ENCODE results near the gene TWNK.
"Not testable (repeated sequence)": the region's sequence is repeated elsewhere in the genome, so short reads cannot be mapped to it uniquely, and the experiment has no call there.

The TWNK gene

GRCh38 chr10:100970914-100971811 is 16.2 kb upstream of the TWNK start:
- no peaks in the 10 kb centered on the region for H3K79me1 ChIP-seq (ENCODE audit: low read length)
- H4K12ac ChIP-seq (ENCODE audit: low read depth, low read length): no peak overlapping the region
- no peaks in the 10 kb centered on the region for H3K27me3 ChIP-seq (ENCODE audit: insufficient read depth, low read length)
- H4K91ac ChIP-seq (ENCODE audit: low read depth, low read length): no peak overlapping the region
- no peak overlapping the region for H2AK5ac ChIP-seq (ENCODE audit: low read length)
- no peak overlapping the region for H2BK5ac ChIP-seq (ENCODE audit: low read depth, low read length, poor library complexity)
- H3K4me1 ChIP-seq (ENCODE audit: control insufficient read depth in 1 of 2, insufficient read depth in 2 of 2, low read length in 2 of 2): peaks cover 8 to 10% of the 10 kb centered on the region in 2 experiments
- no peak overlapping the region for H3K14ac ChIP-seq (ENCODE audit: low read length)
- H3K18ac ChIP-seq (ENCODE audit: low read length): no peak overlapping the region
- H3K4me2 ChIP-seq (ENCODE audit: low read length): no peak overlapping the region
- H3K4me3 ChIP-seq (ENCODE audit: low read depth, low read length): no peak overlapping the region
- peaks cover 3% of the 10 kb centered on the region for H3K79me2 ChIP-seq (ENCODE audit: control insufficient read depth, insufficient read depth, low read length, poor library complexity)
- H3K4ac ChIP-seq (ENCODE audit: low read depth, low read length): no peak overlapping the region
- H4K8ac ChIP-seq (ENCODE audit: low read depth, low read length): no peak overlapping the region
- no CpG with 5 or more reads among the region's 4 CpGs for WGBS (ENCODE audit: extremely low coverage, insufficient coverage, insufficient read length)
- no peak overlapping the region for H2AFZ ChIP-seq (ENCODE audit: insufficient read depth, low read length, poor library complexity)
- H3K9ac ChIP-seq (ENCODE audit: low read length): no peak overlapping the region
- H2BK120ac ChIP-seq (ENCODE audit: insufficient read depth, low read length, poor library complexity): no peak overlapping the region
- H3K36me3 ChIP-seq (ENCODE audit: control insufficient read depth in 1 of 2, insufficient read depth in 2 of 2, low read length in 2 of 2): no peaks in the 10 kb centered on the region
- no peak for DNase-seq
- no peak overlapping the region for H2BK12ac ChIP-seq (ENCODE audit: low read length)
- H3K27ac ChIP-seq (ENCODE audit: low read depth, low read length): no peak overlapping the region
- peaks cover 1% of the 10 kb centered on the region for H3K9me3 ChIP-seq (ENCODE audit: insufficient read depth, low read depth, low read length)
- H3K23ac ChIP-seq (ENCODE audit: low read length): no peak overlapping the region

- no peak overlapping the region for H4K8ac ChIP-seq (ENCODE audit: low read depth, low read length)
- no CpG with 5 or more reads among the region's 13 CpGs for WGBS (ENCODE audit: extremely low coverage, insufficient coverage, insufficient read length)
Measured at GRCh38 chr10:100972115-100972903, 15.0 kb upstream of the TWNK start.

GRCh38 chr10:100972904-100973535 is 14.3 kb upstream of the TWNK start:
- no peak overlapping the region for H2BK5ac ChIP-seq (ENCODE audit: low read depth, low read length, poor library complexity)
- H3K18ac ChIP-seq (ENCODE audit: low read length): no peak overlapping the region
- H3K4me3 ChIP-seq (ENCODE audit: low read depth, low read length): no peak overlapping the region
- no peak overlapping the region for H2BK12ac ChIP-seq (ENCODE audit: low read length)
- no peak for DNase-seq
- peaks cover 3% of the 10 kb centered on the region for H3K79me2 ChIP-seq (ENCODE audit: control insufficient read depth, insufficient read depth, low read length, poor library complexity)
- H3K4me2 ChIP-seq (ENCODE audit: low read length): no peak overlapping the region
- no peak overlapping the region for H2AK5ac ChIP-seq (ENCODE audit: low read length)
- no peaks in the 10 kb centered on the region for H3K36me3 ChIP-seq (ENCODE audit: control insufficient read depth in 1 of 2, insufficient read depth in 2 of 2, low read length in 2 of 2)
- no peak overlapping the region for H3K14ac ChIP-seq (ENCODE audit: low read length)
- WGBS (ENCODE audit: extremely low coverage, insufficient coverage, insufficient read length): no CpG with 5 or more reads among the region's 6 CpGs
- H3K4me1 ChIP-seq (ENCODE audit: control insufficient read depth in 1 of 2, insufficient read depth in 2 of 2, low read length in 2 of 2): peaks cover 4 to 15% of the 10 kb centered on the region in 2 experiments
- no peak overlapping the region for H3K23ac ChIP-seq (ENCODE audit: low read length)
- H2AFZ ChIP-seq (ENCODE audit: insufficient read depth, low read length, poor library complexity): no peak overlapping the region
- H4K8ac ChIP-seq (ENCODE audit: low read depth, low read length): no peak overlapping the region
- H3K9me3 ChIP-seq (ENCODE audit: insufficient read depth, low read depth, low read length): peaks cover 1% of the 10 kb centered on the region
- no peak overlapping the region for H2BK120ac ChIP-seq (ENCODE audit: insufficient read depth, low read length, poor library complexity)
- no peak overlapping the region for H3K27ac ChIP-seq (ENCODE audit: low read depth, low read length)
- no peaks in the 10 kb centered on the region for H3K27me3 ChIP-seq (ENCODE audit: insufficient read depth, low read length)
- no peak overlapping the region for H3K9ac ChIP-seq (ENCODE audit: low read length)
- H4K91ac ChIP-seq (ENCODE audit: low read depth, low read length): no peak overlapping the region
- no peak overlapping the region for H3K4ac ChIP-seq (ENCODE audit: low read depth, low read length)
- H4K12ac ChIP-seq (ENCODE audit: low read depth, low read length): no peak overlapping the region
- no peaks in the 10 kb centered on the region for H3K79me1 ChIP-seq (ENCODE audit: low read length)

More at GRCh38 chr10:100972115-100972903, 15.0 kb upstream of the TWNK start:
- no peak overlapping the region for H3K23ac ChIP-seq (ENCODE audit: low read length)
- no peak overlapping the region for H3K9ac ChIP-seq (ENCODE audit: low read length)
- no peak overlapping the region for H3K4me3 ChIP-seq (ENCODE audit: low read depth, low read length)
- H3K4me1 ChIP-seq (ENCODE audit: control insufficient read depth in 1 of 2, insufficient read depth in 2 of 2, low read length in 2 of 2): peaks cover 4 to 15% of the 10 kb centered on the region in 2 experiments
- no peak overlapping the region for H3K27ac ChIP-seq (ENCODE audit: low read depth, low read length)
- H2BK120ac ChIP-seq (ENCODE audit: insufficient read depth, low read length, poor library complexity): no peak overlapping the region
- no peaks in the 10 kb centered on the region for H3K79me1 ChIP-seq (ENCODE audit: low read length)
- no peak for DNase-seq
- no peak overlapping the region for H3K18ac ChIP-seq (ENCODE audit: low read length)
- H3K79me2 ChIP-seq (ENCODE audit: control insufficient read depth, insufficient read depth, low read length, poor library complexity): peaks cover 3% of the 10 kb centered on the region
- H2BK5ac ChIP-seq (ENCODE audit: low read depth, low read length, poor library complexity): no peak overlapping the region
- H3K36me3 ChIP-seq (ENCODE audit: control insufficient read depth in 1 of 2, insufficient read depth in 2 of 2, low read length in 2 of 2): no peaks in the 10 kb centered on the region
- no peak overlapping the region for H4K91ac ChIP-seq (ENCODE audit: low read depth, low read length)
- no peak overlapping the region for H2AFZ ChIP-seq (ENCODE audit: insufficient read depth, low read length, poor library complexity)
- H2BK12ac ChIP-seq (ENCODE audit: low read length): no peak overlapping the region
- no peak overlapping the region for H3K4me2 ChIP-seq (ENCODE audit: low read length)
- no peak overlapping the region for H2AK5ac ChIP-seq (ENCODE audit: low read length)
- H3K9me3 ChIP-seq (ENCODE audit: insufficient read depth, low read depth, low read length): peaks cover 1% of the 10 kb centered on the region
- H3K4ac ChIP-seq (ENCODE audit: low read depth, low read length): no peak overlapping the region
- no peaks in the 10 kb centered on the region for H3K27me3 ChIP-seq (ENCODE audit: insufficient read depth, low read length)
- no peak overlapping the region for H4K12ac ChIP-seq (ENCODE audit: low read depth, low read length)
- no peak overlapping the region for H3K14ac ChIP-seq (ENCODE audit: low read length)

- H4K91ac ChIP-seq (ENCODE audit: low read depth, low read length): not testable (repeated sequence)
- no CpG with 5 or more reads among the region's 8 CpGs for WGBS (ENCODE audit: extremely low coverage, insufficient coverage, insufficient read length)
Measured at GRCh38 chr10:100975397-100975796, 11.9 kb upstream of the TWNK start.

More at GRCh38 chr10:100975397-100975796, 11.9 kb upstream of the TWNK start:
- H3K79me1 ChIP-seq (ENCODE audit: low read length); H3K27ac ChIP-seq (ENCODE audit: low read depth, low read length); H3K9ac ChIP-seq (ENCODE audit: low read length); H3K4ac ChIP-seq (ENCODE audit: low read depth, low read length); H2BK120ac ChIP-seq (ENCODE audit: insufficient read depth, low read length, poor library complexity); H3K4me3 ChIP-seq (ENCODE audit: low read depth, low read length); H2BK5ac ChIP-seq (ENCODE audit: low read depth, low read length, poor library complexity); H4K8ac ChIP-seq (ENCODE audit: low read depth, low read length); DNase-seq; H2BK12ac ChIP-seq (ENCODE audit: low read length); H2AFZ ChIP-seq (ENCODE audit: insufficient read depth, low read length, poor library complexity); H4K12ac ChIP-seq (ENCODE audit: low read depth, low read length); H3K9me3 ChIP-seq (ENCODE audit: insufficient read depth, low read depth, low read length); H3K18ac ChIP-seq (ENCODE audit: low read length); H3K14ac ChIP-seq (ENCODE audit: low read length); H3K4me2 ChIP-seq (ENCODE audit: low read length); H3K79me2 ChIP-seq (ENCODE audit: control insufficient read depth, insufficient read depth, low read length, poor library complexity); H2AK5ac ChIP-seq (ENCODE audit: low read length); H3K23ac ChIP-seq (ENCODE audit: low read length); H3K4me1 ChIP-seq (ENCODE audit: control insufficient read depth in 1 of 2, insufficient read depth in 2 of 2, low read length in 2 of 2); H3K27me3 ChIP-seq (ENCODE audit: insufficient read depth, low read length): not testable (repeated sequence)
- peaks cover 13 to 15% of the 10 kb centered on the region in 2 experiments for H3K36me3 ChIP-seq (ENCODE audit: control insufficient read depth in 1 of 2, insufficient read depth in 2 of 2, low read length in 2 of 2)
